Progenitor cell of endocrine pancreas (in vitro differentiated cells): ENCODE measurements around the gene LENG8. TPM values are rescaled to one million over a fixed set of nuclear protein-coding genes. Genes with fewer than 3 reads are reported as not detected.
"Not testable (repeated sequence)": the region's sequence is repeated elsewhere in the genome, so short reads cannot be mapped to it uniquely, and the experiment has no call there.

Experiments used
- DNase-seq: peaks from one replicate; pipeline ENCODE4 v3.0.0; 2021; ENCODE audit warnings: low spot score; ENCODE audit not compliant: unreplicated experiment
- H3K27ac Mint-ChIP-seq: 2 replicates; pipeline ENCODE4 v1.8.0; 2021; ENCODE audit warnings: mild to moderate bottlenecking, moderate library complexity, mixed read lengths
- H3K27me3 Mint-ChIP-seq: 2 replicates; pipeline ENCODE4 v1.8.0; 2021; ENCODE audit warnings: mixed read lengths
- H3K36me3 Mint-ChIP-seq: 2 replicates; pipeline ENCODE4 v1.8.0; 2022; ENCODE audit warnings: mixed read lengths; ENCODE audit not compliant: insufficient read depth
- H3K4me1 Mint-ChIP-seq: 2 replicates; pipeline ENCODE4 v1.8.0; 2021; ENCODE audit warnings: low read depth, mixed read lengths
- H3K4me3 Mint-ChIP-seq: 2 replicates; pipeline ENCODE4 v1.8.0; 2021; ENCODE audit warnings: low read depth, mild to moderate bottlenecking, moderate library complexity, mixed read lengths
- H3K9me3 Mint-ChIP-seq: 2 replicates; pipeline ENCODE4 v1.8.0; 2021; ENCODE audit warnings: low read depth, mixed read lengths
- total RNA-seq: library from RNA; stranded (reverse); gene quantifications from 2 replicates; pipeline ENCODE4 v1.2.1, GENCODE V29; 2021
- TF ChIP-seq, protein P1 (sequence below): fragments of 200-600 bp; sonication (generic); IDR thresholded peaks from one replicate; pipeline ENCODE4 v1.5.0; 2021; ENCODE audit warnings: antibody characterized with exemption, mild to moderate bottlenecking; ENCODE audit not compliant: unreplicated experiment

Gene LENG8
- total RNA-seq, 1 donor from 2014 or later = 210 TPM

DNA sequence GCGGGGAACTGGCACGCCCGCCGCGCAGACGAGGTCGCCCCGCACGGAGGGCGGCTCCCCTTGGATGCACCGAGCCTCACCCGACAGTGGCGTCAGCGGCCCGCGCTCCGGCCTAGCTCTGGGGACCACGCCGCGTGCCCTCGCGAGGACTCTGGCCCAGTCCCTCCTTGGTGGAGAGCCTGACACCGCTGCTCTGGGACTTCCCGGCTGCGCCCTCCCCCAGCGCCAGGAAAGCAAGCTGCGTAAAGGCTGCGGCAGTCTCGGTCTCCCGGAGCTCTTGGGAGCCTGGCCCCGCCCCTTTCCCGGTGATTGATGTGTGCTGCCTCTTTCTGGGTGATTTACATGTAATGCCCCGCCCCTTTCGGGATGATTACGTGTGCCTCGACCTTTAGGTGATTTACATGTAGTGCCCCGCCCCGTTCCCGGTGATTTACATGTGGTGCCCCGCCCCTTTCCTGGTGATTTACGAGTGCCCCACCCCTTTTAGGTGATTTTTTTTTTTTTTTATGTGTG is 14.6 kb downstream of the LENG8 start, which contains the start of gene LENG9:
Gene LENG9, minus strand, starts transcription at position 248 of the 513 bp plus-strand sequence. CDS start 252 bp downstream, outside the sequence.
- Mint-ChIP-seq H3K27me3 (peaks cover 27% of the 10 kb centered on the region), H3K4me1 (peaks cover 7% of the 10 kb centered on the region), H3K9me3 (no peaks in the 10 kb centered on the region), H3K4me3 (peak within 1 kb of the TSS; percentile 71), H3K27ac (peak within 1 kb of the TSS; percentile 91), H3K36me3 (peaks cover 15% of the 10 kb centered on the region)
- DNase-seq = peak; percentile 69
- TF ChIP-seq, protein P1, sequence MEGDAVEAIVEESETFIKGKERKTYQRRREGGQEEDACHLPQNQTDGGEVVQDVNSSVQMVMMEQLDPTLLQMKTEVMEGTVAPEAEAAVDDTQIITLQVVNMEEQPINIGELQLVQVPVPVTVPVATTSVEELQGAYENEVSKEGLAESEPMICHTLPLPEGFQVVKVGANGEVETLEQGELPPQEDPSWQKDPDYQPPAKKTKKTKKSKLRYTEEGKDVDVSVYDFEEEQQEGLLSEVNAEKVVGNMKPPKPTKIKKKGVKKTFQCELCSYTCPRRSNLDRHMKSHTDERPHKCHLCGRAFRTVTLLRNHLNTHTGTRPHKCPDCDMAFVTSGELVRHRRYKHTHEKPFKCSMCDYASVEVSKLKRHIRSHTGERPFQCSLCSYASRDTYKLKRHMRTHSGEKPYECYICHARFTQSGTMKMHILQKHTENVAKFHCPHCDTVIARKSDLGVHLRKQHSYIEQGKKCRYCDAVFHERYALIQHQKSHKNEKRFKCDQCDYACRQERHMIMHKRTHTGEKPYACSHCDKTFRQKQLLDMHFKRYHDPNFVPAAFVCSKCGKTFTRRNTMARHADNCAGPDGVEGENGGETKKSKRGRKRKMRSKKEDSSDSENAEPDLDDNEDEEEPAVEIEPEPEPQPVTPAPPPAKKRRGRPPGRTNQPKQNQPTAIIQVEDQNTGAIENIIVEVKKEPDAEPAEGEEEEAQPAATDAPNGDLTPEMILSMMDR = no peak

DNA sequence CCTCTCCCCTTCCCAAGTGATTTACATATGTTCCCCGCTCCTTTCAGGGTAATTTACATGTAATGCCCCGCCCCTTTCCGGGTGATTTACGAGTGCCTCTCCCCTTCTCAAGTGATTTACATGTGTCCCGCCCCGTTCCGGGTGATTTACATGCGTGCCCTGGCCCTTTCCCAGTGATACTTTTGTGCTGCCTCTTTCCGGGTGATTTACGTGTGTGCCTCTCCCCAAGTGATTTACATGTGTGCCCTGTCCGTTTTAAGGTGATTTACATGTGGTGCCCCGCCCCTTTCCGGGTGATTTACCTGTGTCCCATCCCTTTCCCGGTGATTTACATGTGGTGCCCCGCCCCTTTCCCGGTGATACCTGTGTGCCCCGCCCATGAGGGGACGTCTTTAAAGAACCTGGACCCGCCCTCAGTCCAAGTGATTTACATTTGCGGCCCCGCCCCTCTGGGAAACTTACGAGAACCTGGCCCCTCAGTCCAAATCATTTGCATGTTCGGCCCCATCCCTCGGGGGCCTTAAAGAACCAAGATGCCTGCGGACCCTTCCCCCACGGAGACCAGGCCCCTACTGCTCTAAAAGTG is 15.1 kb downstream of the LENG8 start:
- H3K27ac Mint-ChIP-seq = peak overlapping the region; percentile 91
- H3K9me3 Mint-ChIP-seq = no peaks in the 10 kb centered on the region
- peak overlapping the region; percentile 71 for H3K4me3 Mint-ChIP-seq
- TF ChIP-seq, protein P1 = no peak
- H3K4me1 Mint-ChIP-seq = peaks cover 7% of the 10 kb centered on the region
- DNase-seq = peak; percentile 68
- H3K36me3 Mint-ChIP-seq = peaks cover 10% of the 10 kb centered on the region
- peaks cover 32% of the 10 kb centered on the region for H3K27me3 Mint-ChIP-seq

DNA sequence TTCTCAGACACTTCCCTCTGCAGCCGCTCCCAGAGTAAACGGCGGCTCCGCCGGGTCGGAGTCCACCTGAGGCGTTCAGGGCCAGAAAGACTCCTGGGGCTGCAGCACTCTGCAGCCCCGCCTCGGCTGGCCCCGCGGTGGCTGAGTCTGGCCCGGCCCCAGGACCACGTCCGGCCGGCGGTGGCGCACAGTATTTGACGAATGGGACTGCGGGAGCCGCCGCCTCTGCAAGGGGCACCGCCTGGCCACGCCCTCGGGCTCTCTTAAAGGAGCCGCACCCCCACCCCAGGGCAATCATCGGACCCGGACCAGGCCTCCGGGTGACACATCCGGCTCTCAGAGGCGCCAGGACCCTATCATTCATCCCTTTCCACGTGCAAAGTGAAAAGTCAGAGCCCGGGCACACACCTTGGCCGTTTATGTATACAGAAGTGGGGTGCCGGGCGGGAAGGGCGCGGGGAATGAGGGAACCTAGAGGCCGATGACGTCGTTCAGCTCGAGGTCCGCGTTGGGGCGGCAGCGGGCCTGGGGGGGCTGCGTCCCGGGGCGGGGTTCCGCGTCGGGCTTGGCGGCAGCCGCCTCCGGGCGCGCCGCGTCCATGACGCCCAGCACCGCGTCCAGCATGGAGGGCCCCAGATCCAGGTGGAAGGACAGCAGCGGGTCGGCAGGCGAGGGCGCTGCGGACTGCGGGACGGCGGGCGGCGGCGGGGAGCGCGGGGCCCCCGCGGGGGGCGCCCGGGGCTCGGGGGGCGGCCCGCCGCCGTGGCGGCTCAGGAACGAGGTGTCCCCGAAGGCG is 15.8 kb downstream of the LENG8 start:
- peak overlapping the region; percentile 71 for H3K4me3 Mint-ChIP-seq
- H3K4me1 Mint-ChIP-seq = peaks cover 7% of the 10 kb centered on the region
- no peaks in the 10 kb centered on the region for H3K9me3 Mint-ChIP-seq
- DNase-seq = peak; percentile 72
- peak overlapping the region; percentile 91 for H3K27ac Mint-ChIP-seq
- TF ChIP-seq, protein P1 = no peak
- peaks cover 6% of the 10 kb centered on the region for H3K36me3 Mint-ChIP-seq
- H3K27me3 Mint-ChIP-seq = peaks cover 38% of the 10 kb centered on the region

DNA sequence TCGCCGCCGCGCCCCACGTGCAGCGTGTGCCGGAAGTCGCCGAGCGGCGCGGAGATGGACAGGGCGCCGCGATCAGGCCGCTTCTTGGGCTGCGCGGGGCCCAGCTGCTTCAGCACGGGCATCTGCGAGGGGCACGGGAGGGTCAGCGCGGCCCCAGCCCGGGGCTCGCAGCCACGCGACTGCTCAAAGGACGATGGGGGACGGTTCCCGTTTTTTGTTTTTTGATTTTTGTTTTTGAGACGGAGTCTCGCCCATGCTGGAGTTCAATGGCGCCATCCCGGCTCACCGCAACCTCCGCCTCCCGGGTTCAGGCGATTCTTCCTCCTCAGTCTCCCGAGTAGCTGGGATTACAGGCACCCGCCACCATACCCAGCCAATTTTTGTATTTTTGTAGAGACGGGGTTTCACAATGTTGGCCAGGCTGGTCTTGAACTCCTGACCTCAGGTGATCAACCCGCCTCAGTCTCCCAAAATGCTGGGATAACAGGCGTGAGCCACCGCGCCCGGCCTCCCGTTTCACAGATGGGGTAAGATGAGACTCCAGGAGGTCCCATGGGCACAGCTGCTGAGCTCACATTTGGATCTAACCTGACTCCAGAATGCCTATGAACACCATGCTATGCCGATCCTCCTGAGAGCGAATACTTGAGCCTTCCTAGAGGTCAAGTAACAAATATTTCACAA is 16.6 kb downstream of the LENG8 start:
- Mint-ChIP-seq H3K27me3 (peaks cover 46% of the 10 kb centered on the region), H3K9me3 (no peaks in the 10 kb centered on the region), H3K4me3 (peak overlapping the region; percentile 55), H3K27ac (no peak overlapping the region), H3K4me1 (peaks cover 7% of the 10 kb centered on the region), H3K36me3 (peaks cover 6% of the 10 kb centered on the region)
- DNase-seq = no peak
- TF ChIP-seq, protein P1 = no peak

DNA sequence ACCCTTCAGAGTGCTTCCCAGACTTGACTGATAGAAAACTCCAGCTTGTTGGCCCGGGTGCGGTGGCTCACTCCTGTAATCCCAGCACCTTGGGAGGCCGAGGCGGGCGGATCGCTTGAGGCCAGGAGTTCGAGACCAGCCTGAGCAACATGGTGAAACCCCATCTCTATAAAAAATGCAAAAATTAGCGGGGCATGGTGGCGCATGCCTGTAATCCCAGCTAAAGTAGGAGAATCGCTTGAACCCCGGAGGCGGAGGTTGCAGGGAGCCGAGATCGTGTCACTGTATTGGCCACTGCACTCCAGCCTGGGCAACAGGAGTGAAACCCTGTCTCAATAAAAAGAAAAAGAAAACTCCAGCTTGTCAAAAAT is 17.1 kb downstream of the LENG8 start:
- not testable (repeated sequence) for H3K27ac Mint-ChIP-seq, DNase-seq, H3K9me3 Mint-ChIP-seq, H3K4me1 Mint-ChIP-seq, H3K36me3 Mint-ChIP-seq, H3K4me3 Mint-ChIP-seq
- peaks cover 51% of the 10 kb centered on the region for H3K27me3 Mint-ChIP-seq
